SK-N-DZ (cell line): Measurements from ENCODE around the gene TSPAN4.

Source experiments
- DNase-seq: peaks from one replicate; pipeline ENCODE4 v3.0.0-alpha.2; 2015; ENCODE audit warnings: low spot score

Gene TSPAN4

GRCh38 chr11:863023-863909 is 20.6 kb downstream of the TSPAN4 start:
- no peak for DNase-seq

- no peak for DNase-seq
These were observed 21.5 kb downstream of the TSPAN4 start for GRCh38 chr11:863910-864827.

GRCh38 chr11:864898-865297 is 22.2 kb downstream of the TSPAN4 start:
- no peak for DNase-seq

- DNase-seq = no peak
These were observed 23.1 kb downstream of the TSPAN4 start for GRCh38 chr11:865462-866430.

- no peak for DNase-seq
These were observed 23.8 kb downstream of the TSPAN4 start for GRCh38 chr11:866481-866880.

GRCh38 chr11:867856-868358 is 25.3 kb downstream of the TSPAN4 start:
- DNase-seq = no peak

GRCh38 chr11:868394-868793 is 25.7 kb downstream of the TSPAN4 start:
- no peak for DNase-seq

- DNase-seq = no peak
These were observed 26.1 kb downstream of the TSPAN4 start for GRCh38 chr11:868802-869201.

- no peak for DNase-seq
These were observed 26.9 kb downstream of the TSPAN4 start for GRCh38 chr11:869399-870126.

- DNase-seq = peak; percentile 45
These were observed 27.4 kb downstream of the TSPAN4 start for GRCh38 chr11:870127-870413.

GRCh38 chr11:870418-870817 is 27.8 kb downstream of the TSPAN4 start:
- no peak for DNase-seq

GRCh38 chr11:871472-871871 is 28.8 kb downstream of the TSPAN4 start:
- no peak for DNase-seq

- no peak for DNase-seq
These were observed 30.1 kb downstream of the TSPAN4 start for GRCh38 chr11:872799-873198.

- DNase-seq = no peak
These were observed 31.1 kb downstream of the TSPAN4 start for GRCh38 chr11:873706-874105.

GRCh38 chr11:875203-875602 is 32.6 kb downstream of the TSPAN4 start:
- DNase-seq = no peak

GRCh38 chr11:875769-876301 is 33.2 kb downstream of the TSPAN4 start:
- no peak for DNase-seq

GRCh38 chr11:876545-876944 is 33.9 kb downstream of the TSPAN4 start:
- DNase-seq = no peak

- no peak for DNase-seq
These were observed 34.9 kb downstream of the TSPAN4 start for GRCh38 chr11:877565-877964.

- DNase-seq = no peak
These were observed 37.8 kb downstream of the TSPAN4 start for GRCh38 chr11:880447-880846.

- DNase-seq = no peak
These were observed 39.9 kb downstream of the TSPAN4 start for GRCh38 chr11:882596-882995.
